H9 (cell line): Measurements from ENCODE around the gene ADGRL2. TPM values are rescaled to one million over a fixed set of nuclear protein-coding genes. Genes with fewer than 3 reads are reported as not detected.

Experiments used
- DNase-seq: peaks from one replicate; pipeline ENCODE4 v3.0.0-alpha.2; 2017
- H2AFZ ChIP-seq: one replicate; pipeline ENCODE4 v1.6.1; 2013; ENCODE audit warnings: mild to moderate bottlenecking, low read length, control low read depth, moderate library complexity
- H2AK5ac ChIP-seq: 2 replicates; pipeline ENCODE4 v1.6.1; 2013; ENCODE audit warnings: low read length, control low read depth, mixed read lengths; ENCODE audit not compliant: insufficient read length
- H2BK120ac ChIP-seq: one replicate; pipeline ENCODE4 v1.6.1; 2013; ENCODE audit warnings: low read depth, mild to moderate bottlenecking, low read length, control low read depth, inconsistent platforms; ENCODE audit not compliant: poor library complexity, severe bottlenecking
- H2BK12ac ChIP-seq: 2 replicates; pipeline ENCODE4 v1.6.1; 2013; ENCODE audit warnings: low read length, control low read depth, mixed read lengths, low read depth; ENCODE audit not compliant: insufficient read length
- H2BK15ac ChIP-seq: 2 replicates; pipeline ENCODE4 v1.6.1; 2013; ENCODE audit warnings: low read depth, low read length, control low read depth
- H2BK20ac ChIP-seq: one replicate; pipeline ENCODE4 v1.6.1; 2013; ENCODE audit warnings: low read depth, mild to moderate bottlenecking, low read length, control low read depth, inconsistent platforms; ENCODE audit not compliant: poor library complexity, severe bottlenecking
- H2BK5ac ChIP-seq: 2 replicates; pipeline ENCODE4 v1.6.1; 2013; ENCODE audit warnings: low read length, control low read depth, mixed read lengths; ENCODE audit not compliant: insufficient read length
- H3K14ac ChIP-seq: 2 replicates; pipeline ENCODE4 v1.6.1; 2013; ENCODE audit warnings: low read length, control low read depth; ENCODE audit not compliant: insufficient read depth
- H3K18ac ChIP-seq: 2 replicates; pipeline ENCODE4 v1.6.1; 2013; ENCODE audit warnings: low read depth, mild to moderate bottlenecking, mixed read lengths, low read length, control low read depth; ENCODE audit not compliant: insufficient read length
- H3K23ac ChIP-seq: 2 replicates; pipeline ENCODE4 v1.6.1; 2013; ENCODE audit warnings: low read length, control low read depth, mixed read lengths, low read depth; ENCODE audit not compliant: insufficient read length
- H3K23me2 ChIP-seq: 2 replicates; pipeline ENCODE4 v1.6.1; 2013; ENCODE audit warnings: low read depth, mild to moderate bottlenecking, mixed read lengths, low read length, control low read depth; ENCODE audit not compliant: insufficient read length, poor library complexity, severe bottlenecking
- H3K27ac ChIP-seq: 2 replicates; pipeline ENCODE4 v1.5.1; 2013; ENCODE audit warnings: low read length, control low read depth, mixed read lengths, low read depth; ENCODE audit not compliant: insufficient read length
- H3K27me3 ChIP-seq: 2 replicates; pipeline ENCODE4 v1.6.1; 2013; ENCODE audit warnings: low read length, control low read depth, inconsistent platforms; ENCODE audit not compliant: insufficient read depth
- H3K4ac ChIP-seq: 2 replicates; pipeline ENCODE4 v1.6.1; 2013; ENCODE audit warnings: low read depth, mild to moderate bottlenecking, control low read depth, inconsistent platforms, low read length, moderate library complexity
- H3K4me1 ChIP-seq: 2 replicates; pipeline ENCODE4 v1.6.1; 2013; ENCODE audit warnings: low read length, control low read depth, inconsistent platforms; ENCODE audit not compliant: insufficient read depth
- H3K4me2 ChIP-seq: 2 replicates; pipeline ENCODE4 v1.6.1; 2013; ENCODE audit warnings: low read length, control low read depth, mixed read lengths; ENCODE audit not compliant: insufficient read length, insufficient read depth
- H3K56ac ChIP-seq: 2 replicates; pipeline ENCODE4 v1.6.1; 2013; ENCODE audit warnings: low read depth, mild to moderate bottlenecking, mixed read lengths, low read length, control low read depth; ENCODE audit not compliant: insufficient read length
- H3K79me1 ChIP-seq: 2 replicates; pipeline ENCODE4 v1.6.1; 2013; ENCODE audit warnings: low read depth, mild to moderate bottlenecking, moderate library complexity, low read length, control low read depth, inconsistent platforms; ENCODE audit not compliant: insufficient read depth, poor library complexity, severe bottlenecking
- H3K79me2 ChIP-seq: 2 replicates; pipeline ENCODE4 v1.6.1; 2013; ENCODE audit warnings: low read length, control low read depth, inconsistent platforms; ENCODE audit not compliant: insufficient read depth
- H3K9ac ChIP-seq: 2 replicates; pipeline ENCODE4 v1.6.1; 2013; ENCODE audit warnings: low read length, control low read depth, mixed read lengths; ENCODE audit not compliant: insufficient read length; ENCODE audit errors: extremely low read depth
- H3K9me3 ChIP-seq: one replicate; pipeline ENCODE4 v1.6.1; 2013; ENCODE audit warnings: low read depth, low read length, inconsistent platforms; ENCODE audit not compliant: control insufficient read depth
- H3T11ph ChIP-seq: one replicate; pipeline ENCODE4 v1.6.1; 2013; ENCODE audit warnings: mild to moderate bottlenecking, low read length, control low read depth, inconsistent platforms
- H4K20me1 ChIP-seq: one replicate; pipeline ENCODE4 v1.6.1; 2013; ENCODE audit not compliant: control insufficient read depth, insufficient read length, insufficient read depth
- H4K5ac ChIP-seq: 2 replicates; pipeline ENCODE4 v1.6.1; 2013; ENCODE audit warnings: low read depth, mild to moderate bottlenecking, mixed read lengths, low read length, control low read depth; ENCODE audit not compliant: insufficient read length
- H4K8ac ChIP-seq: replicated peaks from 2 replicates; pipeline ENCODE4 v1.6.1; 2013; ENCODE audit warnings: low read length, control low read depth, mixed read lengths, low read depth; ENCODE audit not compliant: insufficient read length
- H4K91ac ChIP-seq: 2 replicates; pipeline ENCODE4 v1.6.1; 2013; ENCODE audit warnings: low read depth, mild to moderate bottlenecking, moderate library complexity, mixed read lengths, low read length, control low read depth; ENCODE audit not compliant: insufficient read length
- H3K27ac Mint-ChIP-seq, 3 experiments: 2 replicates in 2 of 3; 3 replicates in 1 of 3; pipeline ENCODE4 v1.8.0; 2020 to 2021; ENCODE audit warnings: mixed read lengths in 3 of 3, mild to moderate bottlenecking in 1 of 3, moderate library complexity in 1 of 3
- H3K27me3 Mint-ChIP-seq: 2 replicates; pipeline ENCODE4 v1.8.0; 2021; ENCODE audit warnings: low read depth, mild to moderate bottlenecking, moderate library complexity, mixed read lengths
- H3K36me3 Mint-ChIP-seq, 3 experiments: 2 replicates in 2 of 3; 3 replicates in 1 of 3; pipeline ENCODE4 v1.8.0; 2020 to 2021; ENCODE audit warnings: low read depth in 3 of 3, mixed read lengths in 3 of 3; ENCODE audit not compliant: insufficient read depth in 1 of 3
- H3K4me1 Mint-ChIP-seq, 2 experiments: 2 replicates each; pipeline ENCODE4 v1.8.0; 2020; ENCODE audit warnings: mixed read lengths in 2 of 2
- H3K4me3 Mint-ChIP-seq, 2 experiments: 2 replicates in 1 of 2; 3 replicates in 1 of 2; pipeline ENCODE4 v1.8.0; 2020 to 2021; ENCODE audit warnings: mild to moderate bottlenecking in 2 of 2, mixed read lengths in 2 of 2, moderate library complexity in 1 of 2
- H3K9me3 Mint-ChIP-seq, 2 experiments: 2 replicates in 1 of 2; 3 replicates in 1 of 2; pipeline ENCODE4 v1.8.0; 2020; ENCODE audit warnings: mild to moderate bottlenecking in 2 of 2, mixed read lengths in 2 of 2, moderate library complexity in 1 of 2
- WGBS: extraction: QIAGEN DNeasy Blood & Tissue Kit; methylation state at CpG from one replicate; pipeline ENCODE4 v1.1.7; 2013; ENCODE audit warnings: missing lambda C conversion rate, low lambda C conversion rate, mixed read lengths; ENCODE audit not compliant: insufficient read length; ENCODE audit errors: extremely low coverage; 5-methylcytosine and 5-hydroxymethylcytosine counted together
- total RNA-seq: library from RNA; stranded (reverse); gene quantifications from 2 replicates; pipeline ENCODE4 v1.2.1, GENCODE V29; 2021
- TF ChIP-seq, protein P1 (sequence below): fragments of 200-600 bp; sonication (generic); conservative IDR thresholded peaks from 3 replicates; pipeline ENCODE4 v1.8.0; 2021; ENCODE audit warnings: antibody characterized with exemption, mild to moderate bottlenecking

The ADGRL2 gene
- total RNA-seq, 1 experiment from 2014 or later: 119 TPM

DNA sequence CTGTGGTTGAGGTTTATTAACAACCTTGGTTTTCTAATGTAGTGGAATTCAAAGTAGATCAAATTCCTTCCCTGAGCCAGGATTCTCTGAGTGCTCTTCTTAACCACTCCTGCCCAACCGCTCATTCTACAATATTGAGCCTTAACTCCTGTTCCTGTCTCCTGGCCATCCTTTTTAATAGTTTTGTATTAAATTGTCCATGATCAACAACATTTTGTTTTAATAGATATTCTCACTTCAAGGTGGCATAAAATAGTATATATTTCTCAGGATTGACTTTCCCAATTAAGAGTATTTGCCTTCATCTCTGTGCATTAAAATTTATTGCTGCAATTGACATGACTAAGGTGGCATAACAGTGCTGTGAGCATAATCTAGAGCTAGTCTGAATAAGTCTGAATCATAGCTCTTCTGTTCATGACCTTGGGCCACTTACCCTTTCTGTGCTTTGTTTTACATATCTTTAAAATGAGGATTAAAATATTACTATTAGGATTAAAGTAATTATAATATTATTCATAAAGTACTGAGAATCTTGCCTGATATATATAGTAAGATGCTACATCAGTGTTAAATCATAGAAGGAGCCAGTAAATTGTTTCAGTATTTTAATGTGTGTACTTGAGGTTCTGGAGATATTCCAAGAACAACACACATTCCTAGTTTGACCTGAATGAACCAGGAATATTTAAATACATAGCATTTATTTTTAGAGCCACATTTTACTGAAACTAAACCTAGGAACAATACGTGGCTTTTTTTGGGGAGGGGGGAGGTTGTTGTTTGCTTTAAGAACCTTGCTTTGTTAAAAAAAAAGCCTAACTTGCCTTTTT, 76.4 kb downstream of the ADGRL2 start:
- no peak overlapping the region for H4K8ac ChIP-seq
- TF ChIP-seq, protein P1, sequence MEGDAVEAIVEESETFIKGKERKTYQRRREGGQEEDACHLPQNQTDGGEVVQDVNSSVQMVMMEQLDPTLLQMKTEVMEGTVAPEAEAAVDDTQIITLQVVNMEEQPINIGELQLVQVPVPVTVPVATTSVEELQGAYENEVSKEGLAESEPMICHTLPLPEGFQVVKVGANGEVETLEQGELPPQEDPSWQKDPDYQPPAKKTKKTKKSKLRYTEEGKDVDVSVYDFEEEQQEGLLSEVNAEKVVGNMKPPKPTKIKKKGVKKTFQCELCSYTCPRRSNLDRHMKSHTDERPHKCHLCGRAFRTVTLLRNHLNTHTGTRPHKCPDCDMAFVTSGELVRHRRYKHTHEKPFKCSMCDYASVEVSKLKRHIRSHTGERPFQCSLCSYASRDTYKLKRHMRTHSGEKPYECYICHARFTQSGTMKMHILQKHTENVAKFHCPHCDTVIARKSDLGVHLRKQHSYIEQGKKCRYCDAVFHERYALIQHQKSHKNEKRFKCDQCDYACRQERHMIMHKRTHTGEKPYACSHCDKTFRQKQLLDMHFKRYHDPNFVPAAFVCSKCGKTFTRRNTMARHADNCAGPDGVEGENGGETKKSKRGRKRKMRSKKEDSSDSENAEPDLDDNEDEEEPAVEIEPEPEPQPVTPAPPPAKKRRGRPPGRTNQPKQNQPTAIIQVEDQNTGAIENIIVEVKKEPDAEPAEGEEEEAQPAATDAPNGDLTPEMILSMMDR: no peak
- H2BK12ac ChIP-seq: no peak overlapping the region
- no peak overlapping the region for H2BK15ac ChIP-seq
- no peaks in the 10 kb centered on the region for H3K9me3 ChIP-seq
- H3K14ac ChIP-seq: no peak overlapping the region
- H3K27me3 Mint-ChIP-seq: no peaks in the 10 kb centered on the region
- H2BK120ac ChIP-seq: no peak overlapping the region
- no peak for DNase-seq
- no peak overlapping the region for H3K56ac ChIP-seq
- H3K9ac ChIP-seq: no peak overlapping the region
- no peaks in the 10 kb centered on the region for H3K23me2 ChIP-seq
- no peaks in the 10 kb centered on the region; the same call in 1 of the 2 replicates for H3K4me1 ChIP-seq
- H3K18ac ChIP-seq: no peak overlapping the region
- H2AK5ac ChIP-seq: no peak overlapping the region
- peak overlapping the region in 2 of 3 experiments; percentile 30 to 97; a peak in 3 of 7 replicates for H3K27ac Mint-ChIP-seq
- H4K5ac ChIP-seq: no peak overlapping the region
- H3K9me3 Mint-ChIP-seq: no peaks in the 10 kb centered on the region
- no peaks in the 10 kb centered on the region for H3K27me3 ChIP-seq
- H3K23ac ChIP-seq: no peak overlapping the region
- H3K36me3 Mint-ChIP-seq: peaks cover 0 to 1% (median 1%) of the 10 kb centered on the region in 3 experiments; a peak in 3 of 7 replicates
- WGBS: no CpG with 5 or more reads among the region's 2 CpGs
- H3K79me2 ChIP-seq: peaks cover 4% of the 10 kb centered on the region; the same call in 1 of the 2 replicates
- no peak overlapping the region for H4K91ac ChIP-seq
- H3K27ac ChIP-seq: no peak overlapping the region
- H2BK20ac ChIP-seq: no peak overlapping the region
- H3K4me2 ChIP-seq: no peak overlapping the region
- no peak overlapping the region for H3K4me3 Mint-ChIP-seq
- no peak overlapping the region for H3K4ac ChIP-seq
- no peak overlapping the region for H2AFZ ChIP-seq
- H2BK5ac ChIP-seq: no peak overlapping the region
- H4K20me1 ChIP-seq: no peaks in the 10 kb centered on the region
- H3K79me1 ChIP-seq: no peaks in the 10 kb centered on the region
- no peak overlapping the region for H3T11ph ChIP-seq
- H3K4me1 Mint-ChIP-seq: peaks cover 77 to 81% of the 10 kb centered on the region in 2 experiments
